Mesothelial cell of epicardium (in vitro differentiated cells): ENCODE measurements around the gene TFB1M. TPM values are rescaled to one million over a fixed set of nuclear protein-coding genes. Genes with fewer than 3 reads are reported as not detected.

ENCODE experiments used
- DNase-seq, 2 experiments: peaks; one replicate each; pipeline ENCODE4 v3.0.0; 2021; ENCODE audit warnings: low spot score in 2 of 2; ENCODE audit not compliant: unreplicated experiment in 2 of 2
- H3K27ac Mint-ChIP-seq: 2 replicates; pipeline ENCODE4 v1.8.0; 2021; ENCODE audit warnings: mixed read lengths
- H3K27me3 Mint-ChIP-seq: 2 replicates; pipeline ENCODE4 v1.8.0; 2021; ENCODE audit warnings: low read depth, mixed read lengths
- H3K36me3 Mint-ChIP-seq: 2 replicates; pipeline ENCODE4 v1.8.0; 2021; ENCODE audit warnings: mixed read lengths
- H3K4me1 Mint-ChIP-seq: 2 replicates; pipeline ENCODE4 v1.8.0; 2021; ENCODE audit warnings: mixed read lengths
- H3K4me3 Mint-ChIP-seq: 2 replicates; pipeline ENCODE4 v1.8.0; 2021; ENCODE audit warnings: mild to moderate bottlenecking, moderate library complexity, mixed read lengths
- H3K9me3 Mint-ChIP-seq: 2 replicates; pipeline ENCODE4 v1.8.0; 2021; ENCODE audit warnings: mixed read lengths
- CTCF ChIP-seq: fragments of 200-600 bp; sonication (generic); IDR thresholded peaks from one replicate; pipeline ENCODE4 v1.5.0; 2021; ENCODE audit warnings: antibody characterized with exemption; ENCODE audit not compliant: unreplicated experiment
- total RNA-seq: library from RNA; stranded (reverse); gene quantifications from 3 replicates; pipeline ENCODE4 v1.2.1, GENCODE V29; 2021

Gene TFB1M
- total RNA-seq, 1 donor from 2014 or later: 27.9 TPM

- no peak within 1 kb of the TSS for H3K4me3 Mint-ChIP-seq
- DNase-seq: no peak
- H3K27me3 Mint-ChIP-seq: no peaks in the 10 kb centered on the region
- H3K4me1 Mint-ChIP-seq: peaks cover 13% of the 10 kb centered on the region
- peaks cover 12% of the 10 kb centered on the region for H3K36me3 Mint-ChIP-seq
- no peak for TF ChIP-seq CTCF
- no peaks in the 10 kb centered on the region for H3K9me3 Mint-ChIP-seq
- no peak within 1 kb of the TSS for H3K27ac Mint-ChIP-seq
Observed at GRCh38 chr6:155263373-155264063, 50.8 kb downstream of the TFB1M start, which contains the start of gene CLDN20. CLDN20 (plus strand) TSS chr6:155264013; CDS start chr6:155275720, 11,707 bp downstream.

- Mint-ChIP-seq H3K4me1 (peaks cover 13% of the 10 kb centered on the region), H3K27ac (peak overlapping the region; percentile 52), H3K9me3 (no peaks in the 10 kb centered on the region), H3K4me3 (no peak overlapping the region), H3K27me3 (no peaks in the 10 kb centered on the region), H3K36me3 (peaks cover 14% of the 10 kb centered on the region)
- no peak for TF ChIP-seq CTCF
- DNase-seq: no peak
Observed at GRCh38 chr6:155262655-155263054, 51.6 kb downstream of the TFB1M start.

- H3K9me3 Mint-ChIP-seq: no peaks in the 10 kb centered on the region
- H3K27ac Mint-ChIP-seq: no peak overlapping the region
- no peak overlapping the region for H3K4me3 Mint-ChIP-seq
- peaks cover 13% of the 10 kb centered on the region for H3K4me1 Mint-ChIP-seq
- TF ChIP-seq CTCF: no peak
- DNase-seq: no peak
- H3K36me3 Mint-ChIP-seq: peaks cover 12% of the 10 kb centered on the region
- H3K27me3 Mint-ChIP-seq: no peaks in the 10 kb centered on the region
Observed at GRCh38 chr6:155261111-155261900, 53.0 kb downstream of the TFB1M start.

GRCh38 chr6:155260686-155261085 is 53.6 kb downstream of the TFB1M start:
- H3K9me3 Mint-ChIP-seq: no peaks in the 10 kb centered on the region
- H3K27ac Mint-ChIP-seq: no peak overlapping the region
- no peak for TF ChIP-seq CTCF
- no peak overlapping the region for H3K4me3 Mint-ChIP-seq
- H3K4me1 Mint-ChIP-seq: peaks cover 13% of the 10 kb centered on the region
- no peak for DNase-seq
- H3K36me3 Mint-ChIP-seq: peaks cover 6% of the 10 kb centered on the region
- no peaks in the 10 kb centered on the region for H3K27me3 Mint-ChIP-seq

- Mint-ChIP-seq H3K9me3 (no peaks in the 10 kb centered on the region), H3K27ac (no peak overlapping the region), H3K4me1 (peaks cover 13% of the 10 kb centered on the region), H3K36me3 (peaks cover 9% of the 10 kb centered on the region), H3K4me3 (no peak overlapping the region), H3K27me3 (no peaks in the 10 kb centered on the region)
- no peak for DNase-seq
- TF ChIP-seq CTCF: no peak
Observed at GRCh38 chr6:155259897-155260296, 54.4 kb downstream of the TFB1M start.
